Activated CD4-positive, alpha-beta T cell treated with anti-CD3 and anti-CD28 coated beads for 48 hours (primary cell): ENCODE data around the gene CELSR1.
"Not testable (repeated sequence)": the region's sequence is repeated elsewhere in the genome, so short reads cannot be mapped to it uniquely, and the experiment has no call there.

Experiments used
- DNase-seq: peaks from one replicate; pipeline ENCODE4 v3.0.0-alpha.2; 2020

CELSR1 gene

GRCh38 chr22:46479046-46479445 is 58.4 kb downstream of the CELSR1 start:
- DNase-seq, result no peak

GRCh38 chr22:46478083-46478551 is 59.3 kb downstream of the CELSR1 start:
- no peak for DNase-seq

- peak; percentile 46 for DNase-seq
Observed at GRCh38 chr22:46476547-46476941, 60.9 kb downstream of the CELSR1 start.

GRCh38 chr22:46473896-46474557 is 63.4 kb downstream of the CELSR1 start:
- DNase-seq, result no peak

- DNase-seq, result no peak
Observed at GRCh38 chr22:46473021-46473779, 64.2 kb downstream of the CELSR1 start.

- DNase-seq, result no peak
Observed at GRCh38 chr22:46472722-46473016, 64.8 kb downstream of the CELSR1 start.

GRCh38 chr22:46471901-46472721 is 65.3 kb downstream of the CELSR1 start:
- DNase-seq, result no peak

GRCh38 chr22:46471330-46471729 is 66.1 kb downstream of the CELSR1 start:
- not testable (repeated sequence) for DNase-seq

GRCh38 chr22:46469711-46470110 is 67.7 kb downstream of the CELSR1 start:
- DNase-seq, result no peak

- no peak for DNase-seq
Observed at GRCh38 chr22:46467006-46467405, 70.4 kb downstream of the CELSR1 start.

- DNase-seq, result no peak
Observed at GRCh38 chr22:46466255-46466676, 71.2 kb downstream of the CELSR1 start.

GRCh38 chr22:46465793-46466192 is 71.6 kb downstream of the CELSR1 start:
- no peak for DNase-seq

- DNase-seq, result no peak
Observed at GRCh38 chr22:46465345-46465720, 72.1 kb downstream of the CELSR1 start.

- DNase-seq, result no peak
Observed at GRCh38 chr22:46464701-46465344, 72.6 kb downstream of the CELSR1 start.

GRCh38 chr22:46464296-46464695 is 73.1 kb downstream of the CELSR1 start:
- DNase-seq, result no peak

GRCh38 chr22:46463435-46464227 is 73.8 kb downstream of the CELSR1 start:
- no peak for DNase-seq

GRCh38 chr22:46462726-46463371 is 74.6 kb downstream of the CELSR1 start:
- DNase-seq, result peak; percentile 27

GRCh38 chr22:46461566-46462180 is 75.7 kb downstream of the CELSR1 start:
- no peak for DNase-seq

- no peak for DNase-seq
Observed at GRCh38 chr22:46460857-46461256, 76.6 kb downstream of the CELSR1 start.

GRCh38 chr22:46459347-46460065 is 77.9 kb downstream of the CELSR1 start:
- no peak for DNase-seq

GRCh38 chr22:46458525-46458924 is 78.9 kb downstream of the CELSR1 start:
- DNase-seq, result no peak
